Keratinocyte (primary cell): Measurements from ENCODE around the gene TMEM33. TPM values are rescaled to one million over a fixed set of nuclear protein-coding genes. Genes with fewer than 3 reads are reported as not detected.

ENCODE experiments used
- DNase-seq: peaks from one replicate; pipeline ENCODE4 v3.0.0-alpha.2; 2011; ENCODE audit warnings: low read depth, missing footprints, low spot score
- FAIRE-seq: peaks from 2 replicates; lab custom pipeline; 2011; peaks lifted over from hg19 to GRCh38; lab: Jason Lieb, UNC
- H2AFZ ChIP-seq: 2 replicates; pipeline ENCODE4 v1.6.0; 2012; ENCODE audit warnings: low read length, control low read depth, inconsistent platforms; ENCODE audit not compliant: control insufficient read depth
- H3K27ac ChIP-seq: 2 replicates; pipeline ENCODE4 v1.5.1; 2011; ENCODE audit warnings: low read length; ENCODE audit not compliant: control insufficient read depth, insufficient read depth
- H3K27me3 ChIP-seq: 3 replicates; pipeline ENCODE4 v1.6.0; 2011; ENCODE audit warnings: low read length; ENCODE audit not compliant: control insufficient read depth, insufficient read depth; ENCODE audit errors: extremely low read depth
- H3K36me3 ChIP-seq, 2 experiments: 2 replicates in 1 of 2; 3 replicates in 1 of 2; pipeline ENCODE4 v1.5.1; 2011; ENCODE audit warnings: low read length in 2 of 2, mild to moderate bottlenecking in 1 of 2; ENCODE audit not compliant: control insufficient read depth in 2 of 2, insufficient read depth in 2 of 2; ENCODE audit errors: extremely low read depth in 1 of 2
- H3K4me1 ChIP-seq: 3 replicates; pipeline ENCODE4 v1.5.1; 2011; ENCODE audit warnings: low read length; ENCODE audit not compliant: control insufficient read depth, insufficient read depth; ENCODE audit errors: extremely low read depth
- H3K4me2 ChIP-seq: 3 replicates; pipeline ENCODE4 v1.6.0; 2011; ENCODE audit warnings: low read depth, low read length; ENCODE audit not compliant: control insufficient read depth, insufficient read depth; ENCODE audit errors: extremely low read depth
- H3K4me3 ChIP-seq, 3 experiments: fragments of 200-600 bp in 1 of 3; sonication (generic) in 1 of 3; 2 replicates in 2 of 3; 3 replicates in 1 of 3; pipeline ENCODE4 v1.5.1; 2011 to 2016; ENCODE audit warnings: low read length in 3 of 3, mild to moderate bottlenecking in 3 of 3, control low read depth in 2 of 3, inconsistent platforms in 1 of 3, low read depth in 1 of 3, mixed read lengths in 1 of 3, mixed run types in 1 of 3, moderate library complexity in 1 of 3; ENCODE audit not compliant: control insufficient read depth in 2 of 3, insufficient read depth in 2 of 3; ENCODE audit errors: extremely low read depth in 1 of 3
- H3K79me2 ChIP-seq: 2 replicates; pipeline ENCODE4 v1.6.0; 2012; ENCODE audit warnings: low read length; ENCODE audit not compliant: control insufficient read depth, insufficient read depth
- H3K9ac ChIP-seq: 3 replicates; pipeline ENCODE4 v1.6.0; 2011; ENCODE audit warnings: low read length; ENCODE audit not compliant: control insufficient read depth, insufficient read depth; ENCODE audit errors: extremely low read depth
- H3K9me1 ChIP-seq: 3 replicates; pipeline ENCODE4 v1.6.0; 2011; ENCODE audit warnings: low read length; ENCODE audit not compliant: control insufficient read depth, insufficient read depth; ENCODE audit errors: extremely low read depth
- H3K9me3 ChIP-seq: 2 replicates; pipeline ENCODE4 v1.5.1; 2012; ENCODE audit warnings: low read depth, low read length; ENCODE audit not compliant: control insufficient read depth
- H4K20me1 ChIP-seq: 3 replicates; pipeline ENCODE4 v1.6.0; 2011; ENCODE audit warnings: low read length; ENCODE audit not compliant: control insufficient read depth, insufficient read depth; ENCODE audit errors: extremely low read depth
- EZH2 ChIP-seq: IDR thresholded peaks from one replicate; pipeline ENCODE4 v1.6.1; 2012; ENCODE audit warnings: inconsistent platforms, mild to moderate bottlenecking, low read length, moderate library complexity
- dilution Hi-C: fragments of 300-500 bp; cut with MboI; formaldehyde crosslinking; loops from one replicate; pipeline ENCODE4 v1.7.0; 2020; ENCODE audit warnings: low sequenced_read_pairs; ENCODE audit not compliant: extremely low pct_ligation_motif_present
- polyA plus RNA-seq, 5 experiments: library from polyadenylated mRNA; depleted of rRNA in 3 of 5; stranded (reverse) in 3 of 5; stranded (forward) in 1 of 5; unstranded in 1 of 5; fragments of >200 nt; gene quantifications; 1 replicate in 1 of 5; 2 replicates in 3 of 5; 3 replicates in 1 of 5; pipeline versions ENCODE4 v1.2.1 to v1.2.3, GENCODE V29; 2011 to 2012; ENCODE audit warnings: missing spikeins in 2 of 5, low read depth in 1 of 5, low replicate concordance in 1 of 5
- TF ChIP-seq, protein P1 (sequence below), 3 experiments: IDR thresholded peaks in 1 of 3; conservative IDR thresholded peaks in 1 of 3; optimal IDR thresholded peaks in 1 of 3; 2 replicates in 2 of 3; 3 replicates in 1 of 3; pipeline versions ENCODE3 to v1.5.1; 2011; ENCODE audit warnings: low read length in 3 of 3, mild to moderate bottlenecking in 3 of 3, moderate library complexity in 2 of 3, control low read depth in 1 of 3, inconsistent platforms in 1 of 3; ENCODE audit not compliant: insufficient read depth in 2 of 3; ENCODE audit errors: extremely low read depth in 1 of 3

TMEM33 gene
- polyA plus RNA-seq, 1 donor (not counting 4 experiments of a cell fraction or from before 2014, with no cell fraction given) = 133 TPM

DNA sequence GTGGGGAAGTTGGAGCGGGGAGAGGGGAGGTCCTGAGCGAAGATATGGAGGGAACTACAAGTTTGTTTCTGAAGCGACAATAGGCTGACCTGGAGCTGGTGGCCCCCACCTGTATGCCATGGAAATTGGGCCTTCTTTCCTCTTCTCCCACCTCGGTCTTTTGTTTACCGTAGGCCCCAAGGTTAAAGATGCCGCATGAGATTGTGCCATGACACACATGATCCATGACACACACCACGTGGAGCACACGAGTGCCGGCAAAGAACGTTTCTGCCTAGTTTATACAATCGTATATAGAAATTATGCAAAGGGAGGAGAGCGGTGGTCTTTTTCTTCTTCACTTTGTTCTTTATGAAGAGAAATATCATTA lies 408 bp downstream of the TMEM33 start:
- no peaks in the 10 kb centered on the region for H3K9me1 ChIP-seq
- dilution Hi-C loops = no loop called here
- H3K4me1 ChIP-seq = peaks cover 34% of the 10 kb centered on the region
- H3K27ac ChIP-seq = peak overlapping the region; percentile 94
- H3K4me2 ChIP-seq = peak overlapping the region; percentile 88
- DNase-seq = no peak
- H3K4me3 ChIP-seq = peak overlapping the region; percentile 86 to 96 (median 90)
- H3K9ac ChIP-seq = peak overlapping the region; percentile 95
- FAIRE-seq = no peak
- H3K36me3 ChIP-seq = peaks cover 2 to 8% of the 10 kb centered on the region in 2 experiments
- peaks cover 2% of the 10 kb centered on the region for H4K20me1 ChIP-seq
- TF ChIP-seq, protein P1, sequence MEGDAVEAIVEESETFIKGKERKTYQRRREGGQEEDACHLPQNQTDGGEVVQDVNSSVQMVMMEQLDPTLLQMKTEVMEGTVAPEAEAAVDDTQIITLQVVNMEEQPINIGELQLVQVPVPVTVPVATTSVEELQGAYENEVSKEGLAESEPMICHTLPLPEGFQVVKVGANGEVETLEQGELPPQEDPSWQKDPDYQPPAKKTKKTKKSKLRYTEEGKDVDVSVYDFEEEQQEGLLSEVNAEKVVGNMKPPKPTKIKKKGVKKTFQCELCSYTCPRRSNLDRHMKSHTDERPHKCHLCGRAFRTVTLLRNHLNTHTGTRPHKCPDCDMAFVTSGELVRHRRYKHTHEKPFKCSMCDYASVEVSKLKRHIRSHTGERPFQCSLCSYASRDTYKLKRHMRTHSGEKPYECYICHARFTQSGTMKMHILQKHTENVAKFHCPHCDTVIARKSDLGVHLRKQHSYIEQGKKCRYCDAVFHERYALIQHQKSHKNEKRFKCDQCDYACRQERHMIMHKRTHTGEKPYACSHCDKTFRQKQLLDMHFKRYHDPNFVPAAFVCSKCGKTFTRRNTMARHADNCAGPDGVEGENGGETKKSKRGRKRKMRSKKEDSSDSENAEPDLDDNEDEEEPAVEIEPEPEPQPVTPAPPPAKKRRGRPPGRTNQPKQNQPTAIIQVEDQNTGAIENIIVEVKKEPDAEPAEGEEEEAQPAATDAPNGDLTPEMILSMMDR (optimal IDR thresholded peaks at IDR 0.05 in 1 of 3, IDR thresholded peaks at IDR 0.05 in 1 of 3, conservative IDR thresholded peaks at IDR 0.05 in 1 of 3; ENCODE audit: extremely low read depth in 1 of 3, insufficient read depth in 2 of 3, low read length in 3 of 3) = no peak
- TF ChIP-seq EZH2 = no peak
- H3K9me3 ChIP-seq = no peaks in the 10 kb centered on the region
- H3K79me2 ChIP-seq = peaks cover 45% of the 10 kb centered on the region
- H2AFZ ChIP-seq = peak overlapping the region; percentile 92
- no peaks in the 10 kb centered on the region for H3K27me3 ChIP-seq

DNA sequence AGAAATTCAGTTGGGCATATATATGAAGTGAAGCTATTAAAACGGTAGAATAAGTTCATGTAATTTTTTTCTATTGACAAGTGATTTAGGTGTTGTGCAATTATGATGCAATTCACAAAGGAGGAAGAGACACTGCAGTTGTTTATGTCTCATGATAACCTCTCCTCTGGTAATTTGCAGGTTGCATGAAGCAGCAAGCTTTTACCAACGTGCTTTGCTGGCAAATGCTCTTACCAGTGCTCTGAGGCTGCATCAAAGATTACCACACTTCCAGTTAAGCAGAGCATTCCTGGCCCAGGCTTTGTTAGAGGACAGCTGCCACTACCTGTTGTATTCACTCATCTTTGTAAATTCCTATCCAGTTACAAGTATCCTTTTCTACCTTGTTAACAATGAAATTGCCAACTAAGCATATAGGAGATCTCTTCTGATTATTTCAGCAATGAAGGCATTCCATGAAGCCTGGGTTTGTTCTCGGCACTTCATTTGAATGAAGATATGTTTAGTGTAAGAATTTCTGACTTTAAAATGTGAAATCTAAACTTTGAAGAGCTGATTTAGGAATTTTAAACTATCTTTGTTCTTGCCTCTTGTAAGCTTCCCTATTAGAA lies 3.9 kb downstream of the TMEM33 start:
- Histone ChIP-seq H3K79me2 (peaks cover 69% of the 10 kb centered on the region), H3K4me2 (peak overlapping the region; percentile 43), H3K9ac (no peak overlapping the region), H3K27me3 (no peaks in the 10 kb centered on the region), H3K36me3 (peaks cover 2 to 8% of the 10 kb centered on the region in 2 experiments), H3K4me3 (no peak overlapping the region), H4K20me1 (peaks cover 2% of the 10 kb centered on the region), H3K4me1 (peaks cover 34% of the 10 kb centered on the region), H2AFZ (no peak overlapping the region), H3K9me1 (no peaks in the 10 kb centered on the region), H3K9me3 (no peaks in the 10 kb centered on the region), H3K27ac (peak overlapping the region; percentile 68)
- dilution Hi-C loops = no loop called here
- DNase-seq = peak; percentile 82
- FAIRE-seq = peak; percentile 83
- TF ChIP-seq EZH2 = no peak
- TF ChIP-seq, protein P1 (optimal IDR thresholded peaks at IDR 0.05 in 1 of 3, IDR thresholded peaks at IDR 0.05 in 1 of 3, conservative IDR thresholded peaks at IDR 0.05 in 1 of 3; ENCODE audit: extremely low read depth in 1 of 3, insufficient read depth in 2 of 3, low read length in 3 of 3) = no peak
